ENCODE data around the gene HERC2. TPM values are rescaled to one million over a fixed set of nuclear protein-coding genes. Genes with fewer than 3 reads are reported as not detected.

The HERC2 gene
- total and polyA plus RNA-seq, 2 of the 8 experiments (the other 6 are each of a cell fraction or from before 2014, with no cell fraction given), result 83.0 to 88.7 TPM

DNA sequence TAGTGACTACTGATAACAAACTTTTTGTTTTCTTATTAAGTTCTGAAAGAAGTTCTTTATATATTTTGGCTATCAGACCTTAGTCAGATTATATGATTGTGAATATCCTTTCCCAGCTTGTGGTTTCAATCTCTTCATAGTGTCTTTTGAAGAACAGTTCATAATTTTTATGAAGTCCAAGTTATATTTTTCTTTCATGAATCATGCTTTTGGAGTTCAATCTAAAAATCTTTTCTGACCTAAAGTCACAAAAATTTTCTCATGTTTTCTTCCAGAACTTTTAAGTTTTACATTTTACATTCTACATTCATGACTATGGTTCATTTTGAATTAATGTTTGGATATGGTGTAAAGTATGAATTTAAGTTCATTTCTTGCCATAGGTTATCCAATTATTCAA, 188.7 kb downstream of the HERC2 start (continued):
- TF ChIP-seq, protein P1, sequence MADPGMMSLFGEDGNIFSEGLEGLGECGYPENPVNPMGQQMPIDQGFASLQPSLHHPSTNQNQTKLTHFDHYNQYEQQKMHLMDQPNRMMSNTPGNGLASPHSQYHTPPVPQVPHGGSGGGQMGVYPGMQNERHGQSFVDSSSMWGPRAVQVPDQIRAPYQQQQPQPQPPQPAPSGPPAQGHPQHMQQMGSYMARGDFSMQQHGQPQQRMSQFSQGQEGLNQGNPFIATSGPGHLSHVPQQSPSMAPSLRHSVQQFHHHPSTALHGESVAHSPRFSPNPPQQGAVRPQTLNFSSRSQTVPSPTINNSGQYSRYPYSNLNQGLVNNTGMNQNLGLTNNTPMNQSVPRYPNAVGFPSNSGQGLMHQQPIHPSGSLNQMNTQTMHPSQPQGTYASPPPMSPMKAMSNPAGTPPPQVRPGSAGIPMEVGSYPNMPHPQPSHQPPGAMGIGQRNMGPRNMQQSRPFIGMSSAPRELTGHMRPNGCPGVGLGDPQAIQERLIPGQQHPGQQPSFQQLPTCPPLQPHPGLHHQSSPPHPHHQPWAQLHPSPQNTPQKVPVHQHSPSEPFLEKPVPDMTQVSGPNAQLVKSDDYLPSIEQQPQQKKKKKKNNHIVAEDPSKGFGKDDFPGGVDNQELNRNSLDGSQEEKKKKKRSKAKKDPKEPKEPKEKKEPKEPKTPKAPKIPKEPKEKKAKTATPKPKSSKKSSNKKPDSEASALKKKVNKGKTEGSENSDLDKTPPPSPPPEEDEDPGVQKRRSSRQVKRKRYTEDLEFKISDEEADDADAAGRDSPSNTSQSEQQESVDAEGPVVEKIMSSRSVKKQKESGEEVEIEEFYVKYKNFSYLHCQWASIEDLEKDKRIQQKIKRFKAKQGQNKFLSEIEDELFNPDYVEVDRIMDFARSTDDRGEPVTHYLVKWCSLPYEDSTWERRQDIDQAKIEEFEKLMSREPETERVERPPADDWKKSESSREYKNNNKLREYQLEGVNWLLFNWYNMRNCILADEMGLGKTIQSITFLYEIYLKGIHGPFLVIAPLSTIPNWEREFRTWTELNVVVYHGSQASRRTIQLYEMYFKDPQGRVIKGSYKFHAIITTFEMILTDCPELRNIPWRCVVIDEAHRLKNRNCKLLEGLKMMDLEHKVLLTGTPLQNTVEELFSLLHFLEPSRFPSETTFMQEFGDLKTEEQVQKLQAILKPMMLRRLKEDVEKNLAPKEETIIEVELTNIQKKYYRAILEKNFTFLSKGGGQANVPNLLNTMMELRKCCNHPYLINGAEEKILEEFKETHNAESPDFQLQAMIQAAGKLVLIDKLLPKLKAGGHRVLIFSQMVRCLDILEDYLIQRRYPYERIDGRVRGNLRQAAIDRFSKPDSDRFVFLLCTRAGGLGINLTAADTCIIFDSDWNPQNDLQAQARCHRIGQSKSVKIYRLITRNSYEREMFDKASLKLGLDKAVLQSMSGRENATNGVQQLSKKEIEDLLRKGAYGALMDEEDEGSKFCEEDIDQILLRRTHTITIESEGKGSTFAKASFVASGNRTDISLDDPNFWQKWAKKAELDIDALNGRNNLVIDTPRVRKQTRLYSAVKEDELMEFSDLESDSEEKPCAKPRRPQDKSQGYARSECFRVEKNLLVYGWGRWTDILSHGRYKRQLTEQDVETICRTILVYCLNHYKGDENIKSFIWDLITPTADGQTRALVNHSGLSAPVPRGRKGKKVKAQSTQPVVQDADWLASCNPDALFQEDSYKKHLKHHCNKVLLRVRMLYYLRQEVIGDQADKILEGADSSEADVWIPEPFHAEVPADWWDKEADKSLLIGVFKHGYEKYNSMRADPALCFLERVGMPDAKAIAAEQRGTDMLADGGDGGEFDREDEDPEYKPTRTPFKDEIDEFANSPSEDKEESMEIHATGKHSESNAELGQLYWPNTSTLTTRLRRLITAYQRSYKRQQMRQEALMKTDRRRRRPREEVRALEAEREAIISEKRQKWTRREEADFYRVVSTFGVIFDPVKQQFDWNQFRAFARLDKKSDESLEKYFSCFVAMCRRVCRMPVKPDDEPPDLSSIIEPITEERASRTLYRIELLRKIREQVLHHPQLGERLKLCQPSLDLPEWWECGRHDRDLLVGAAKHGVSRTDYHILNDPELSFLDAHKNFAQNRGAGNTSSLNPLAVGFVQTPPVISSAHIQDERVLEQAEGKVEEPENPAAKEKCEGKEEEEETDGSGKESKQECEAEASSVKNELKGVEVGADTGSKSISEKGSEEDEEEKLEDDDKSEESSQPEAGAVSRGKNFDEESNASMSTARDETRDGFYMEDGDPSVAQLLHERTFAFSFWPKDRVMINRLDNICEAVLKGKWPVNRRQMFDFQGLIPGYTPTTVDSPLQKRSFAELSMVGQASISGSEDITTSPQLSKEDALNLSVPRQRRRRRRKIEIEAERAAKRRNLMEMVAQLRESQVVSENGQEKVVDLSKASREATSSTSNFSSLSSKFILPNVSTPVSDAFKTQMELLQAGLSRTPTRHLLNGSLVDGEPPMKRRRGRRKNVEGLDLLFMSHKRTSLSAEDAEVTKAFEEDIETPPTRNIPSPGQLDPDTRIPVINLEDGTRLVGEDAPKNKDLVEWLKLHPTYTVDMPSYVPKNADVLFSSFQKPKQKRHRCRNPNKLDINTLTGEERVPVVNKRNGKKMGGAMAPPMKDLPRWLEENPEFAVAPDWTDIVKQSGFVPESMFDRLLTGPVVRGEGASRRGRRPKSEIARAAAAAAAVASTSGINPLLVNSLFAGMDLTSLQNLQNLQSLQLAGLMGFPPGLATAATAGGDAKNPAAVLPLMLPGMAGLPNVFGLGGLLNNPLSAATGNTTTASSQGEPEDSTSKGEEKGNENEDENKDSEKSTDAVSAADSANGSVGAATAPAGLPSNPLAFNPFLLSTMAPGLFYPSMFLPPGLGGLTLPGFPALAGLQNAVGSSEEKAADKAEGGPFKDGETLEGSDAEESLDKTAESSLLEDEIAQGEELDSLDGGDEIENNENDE (IDR thresholded peaks at IDR 0.05; ENCODE audit: insufficient replicate concordance, low read length), result no peak
